ENCODE results near the gene RAG1. TPM values are rescaled to one million over a fixed set of nuclear protein-coding genes. Genes with fewer than 3 reads are reported as not detected.

The RAG1 gene
- total and polyA plus RNA-seq, 2 of the 13 experiments (the other 11 are each of a cell fraction or from before 2014, with no cell fraction given), result 0.11 to 0.15 TPM

- TF ChIP-seq ZSCAN29 (CRISPR knock-in tag; conservative IDR thresholded peaks at IDR 0.05) (no peak), ZNF670 (CRISPR knock-in tag; IDR thresholded peaks at IDR 0.05; ENCODE audit: borderline replicate concordance) (no peak), DZIP1 (CRISPR knock-in tag; IDR thresholded peaks at IDR 0.05) (no peak), ZNF883 (CRISPR knock-in tag; IDR thresholded peaks at IDR 0.05; ENCODE audit: not compliant biosample characterization) (no peak), STAT6 (CRISPR knock-in tag; IDR thresholded peaks at IDR 0.05; ENCODE audit: borderline replicate concordance) (no peak), SETDB1 (CRISPR knock-in tag; IDR thresholded peaks at IDR 0.05; ENCODE audit: borderline replicate concordance) (no peak), ZNF333 (CRISPR knock-in tag; IDR thresholded peaks at IDR 0.05; ENCODE audit: borderline replicate concordance) (no peak), CHCHD3 (CRISPR knock-in tag; IDR thresholded peaks at IDR 0.05) (no peak), ZNF580 (CRISPR knock-in tag; IDR thresholded peaks at IDR 0.05; ENCODE audit: borderline replicate concordance, low read depth) (no peak), XRCC5 (optimal IDR thresholded peaks at IDR 0.05; ENCODE audit: low read length) (no peak), MAFK (conservative IDR thresholded peaks at IDR 0.05 in 1 of 2, IDR thresholded peaks at IDR 0.05 in 1 of 2; ENCODE audit: low read length in 2 of 2) (no peak), KLF6 (CRISPR knock-in tag; IDR thresholded peaks at IDR 0.05) (no peak), ZFP1 (CRISPR knock-in tag; IDR thresholded peaks at IDR 0.05) (no peak), ZNF264 (CRISPR knock-in tag; IDR thresholded peaks at IDR 0.05) (no peak)
- Histone ChIP-seq H4K20me1 (ENCODE audit: insufficient read depth, low read length) (no peaks in the 10 kb centered on the region), H3K4me3 (replicated peaks in 1 of 3; ENCODE audit: insufficient read depth in 1 of 3, low read depth in 2 of 3, low read length in 3 of 3) (no peak overlapping the region), H3K9ac (ENCODE audit: insufficient read depth, low read depth, low read length) (no peak overlapping the region), H3K27ac (ENCODE audit: extremely low read length, insufficient read depth, low read length) (no peak overlapping the region), H3K9me3 (ENCODE audit: low read length) (no peaks in the 10 kb centered on the region), H3K79me2 (ENCODE audit: insufficient read depth, low read length) (no peaks in the 10 kb centered on the region), H3K4me2 (ENCODE audit: low read depth, low read length) (no peak overlapping the region), H2AFZ (ENCODE audit: low read length) (no peak overlapping the region), H3K27me3 (ENCODE audit: control insufficient read depth in 1 of 2, insufficient read depth in 2 of 2, low read length in 2 of 2) (no peaks in the 10 kb centered on the region), H3K36me3 (replicated peaks in 1 of 2; ENCODE audit: control insufficient read depth in 1 of 2, insufficient read depth in 2 of 2, low read length in 2 of 2) (no peaks in the 10 kb centered on the region), H3K4me1 (ENCODE audit: insufficient read depth, low read length) (no peaks in the 10 kb centered on the region)
- no peak for ATAC-seq
- no peak for FAIRE-seq
- in situ Hi-C loops (cut with HindIII; ENCODE audit: extremely low pct_ligation_motif_present, low pct_unique_long_range_greater_than_20kb) (no loop called here), intact Hi-C loops (cut with micrococcal nuclease; ENCODE audit: unreplicated experiment) (no loop called here)
- WGBS (ENCODE audit: low lambda C conversion rate), result 69% methylated on average over 4 of the region's 4 CpGs
- POLR2A ChIA-PET, result no interaction called here
- CTCF ChIA-PET (ENCODE audit: low intra/inter-chr PET ratio, low total read pairs), result no interaction called here
- BruUV-seq (replicated peaks), result no TSS peak
- DNase-seq (ENCODE audit: low spot score), result no peak
Observed at GRCh38 chr11:36628765-36629244, 61.0 kb downstream of the RAG1 start.
